NCI-H1930 (cell line): ENCODE data around the gene CHST14.

ENCODE experiments used
- DNase-seq, 2 experiments: peaks; one replicate each; lab custom pipeline; 2025; lab: John Stamatoyannopoulos, UW

The CHST14 gene

DNA sequence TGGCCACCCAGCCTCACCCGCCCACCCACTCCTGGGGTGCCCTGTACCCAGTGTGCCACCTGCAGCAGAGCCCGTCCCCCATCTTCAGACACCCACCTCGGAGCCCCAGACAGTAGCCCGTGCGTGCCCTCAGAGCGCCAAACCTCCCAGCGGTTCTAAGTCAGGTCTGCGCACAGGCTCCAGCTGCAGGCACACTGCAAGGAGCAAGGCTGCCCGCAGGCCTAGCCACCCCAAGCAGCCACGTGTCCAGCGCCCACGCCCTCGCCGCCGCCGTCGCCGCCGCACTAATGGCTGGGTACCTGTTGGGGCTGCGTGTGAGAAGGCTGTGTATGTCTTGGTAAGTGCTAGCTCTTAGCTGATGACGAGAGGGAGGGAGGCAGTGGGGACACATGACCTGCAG is 8.8 kb upstream of the CHST14 start:
- DNase-seq: no peak

DNA sequence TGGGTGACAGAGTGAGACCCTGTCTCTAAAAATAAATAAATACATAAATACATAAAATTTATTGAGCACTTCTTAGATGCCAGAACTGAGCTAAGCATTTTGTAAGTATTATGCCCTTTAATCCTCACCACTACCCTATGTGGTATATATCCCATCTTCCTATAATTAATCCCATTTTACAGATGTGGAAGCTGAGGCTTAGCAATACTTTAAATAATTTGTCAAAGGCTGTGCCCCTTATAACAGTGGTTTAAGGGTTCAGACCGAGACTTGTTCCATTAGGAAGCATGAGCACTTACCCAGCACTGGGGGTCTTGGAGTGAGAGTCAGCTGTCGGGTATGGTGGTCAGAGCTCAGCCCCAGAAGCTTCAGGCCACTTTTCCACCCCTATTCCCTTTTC is 7.5 kb upstream of the CHST14 start:
- no peak for DNase-seq

- no peak for DNase-seq
Observed at GRCh38 chr15:40463886-40464545, 6.8 kb upstream of the CHST14 start.

DNA sequence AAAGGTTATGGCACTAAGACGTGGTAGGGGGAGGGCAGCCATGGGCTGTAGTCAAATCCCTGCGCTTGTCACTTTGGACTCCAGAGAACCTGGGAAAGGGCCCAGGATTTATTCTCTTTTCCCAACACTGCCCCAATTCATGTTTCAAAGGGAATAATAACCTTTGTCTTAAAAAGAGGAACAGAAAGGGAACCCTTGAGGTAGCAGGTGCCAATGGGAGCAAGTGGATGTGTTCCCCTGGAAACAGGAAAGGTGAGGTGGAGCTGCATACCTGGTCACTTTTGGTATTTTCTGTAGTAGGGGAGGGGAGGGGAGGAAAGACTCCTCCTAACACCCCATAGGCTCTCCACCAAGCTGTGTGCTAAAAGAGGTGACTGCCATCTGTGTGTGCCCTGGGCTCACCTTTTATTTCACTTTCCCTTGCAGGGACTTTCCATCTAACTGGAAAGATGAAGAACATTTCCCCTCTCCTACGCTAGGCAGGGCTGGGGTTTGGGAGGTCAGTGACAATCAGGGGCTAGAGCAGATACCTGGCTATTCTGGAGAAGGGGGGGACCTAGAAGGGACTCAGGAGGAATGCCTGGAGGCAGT is 6.1 kb upstream of the CHST14 start:
- DNase-seq: no peak

DNA sequence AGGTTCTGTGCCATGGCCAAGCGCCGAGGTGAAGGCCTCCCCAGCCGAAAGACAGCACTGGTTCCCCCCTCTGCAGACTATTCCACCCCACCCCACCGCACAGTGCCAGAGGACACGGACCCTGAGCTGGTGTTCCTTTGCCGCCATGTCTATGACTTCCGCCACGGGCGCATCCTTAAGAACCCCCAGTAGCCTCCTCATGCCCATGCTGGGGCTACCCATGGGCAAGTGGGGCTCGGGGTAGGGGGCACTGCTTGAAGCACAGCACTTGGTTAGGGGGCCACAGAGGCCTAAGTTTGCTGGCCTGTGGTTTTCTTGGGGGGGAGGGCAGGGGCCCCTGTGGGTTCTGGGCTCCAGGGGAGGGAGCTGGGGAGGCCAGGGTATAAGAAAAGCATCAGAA is 4.8 kb upstream of the CHST14 start:
- DNase-seq: no peak

DNA sequence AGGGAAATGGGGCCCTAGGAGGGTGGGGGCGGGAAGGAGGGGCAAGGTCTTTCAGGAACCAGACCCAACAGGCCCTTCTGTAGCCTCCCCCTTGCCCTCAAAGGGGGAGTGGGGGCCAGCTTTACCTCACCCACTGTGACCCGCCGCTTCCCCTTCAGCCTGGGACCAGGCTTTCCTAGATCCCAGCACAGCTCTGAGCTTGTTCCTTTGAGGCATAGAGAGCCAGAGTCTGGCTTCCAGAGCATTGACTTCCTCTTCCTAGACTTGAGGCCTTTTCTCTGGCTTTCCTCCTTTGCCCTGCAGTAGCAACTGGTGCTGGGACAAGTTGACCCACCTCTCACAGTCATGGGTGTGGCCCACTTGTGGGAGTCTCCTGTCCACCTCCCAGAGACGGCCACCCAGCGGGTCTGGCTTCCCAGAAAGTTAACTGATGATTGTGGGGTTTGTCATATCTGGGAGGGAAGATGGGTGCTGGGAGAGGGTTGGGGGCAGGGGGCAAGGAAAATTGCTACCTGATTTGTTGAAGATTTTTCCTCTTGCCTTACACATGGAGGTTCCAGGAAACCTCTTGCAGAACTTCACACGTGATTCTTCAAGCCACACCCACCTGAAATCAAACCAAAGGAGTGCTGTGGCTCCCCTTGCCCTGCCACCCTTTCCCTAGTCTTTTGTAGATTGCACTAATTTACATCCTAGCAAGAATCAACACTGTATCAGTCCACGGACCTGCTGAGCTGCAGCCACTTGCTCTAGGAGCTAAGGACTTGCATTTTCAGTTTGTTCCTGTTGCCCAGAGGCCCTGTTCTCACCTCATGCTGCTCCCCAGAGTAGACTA is 4.1 kb upstream of the CHST14 start:
- DNase-seq: no peak

DNA sequence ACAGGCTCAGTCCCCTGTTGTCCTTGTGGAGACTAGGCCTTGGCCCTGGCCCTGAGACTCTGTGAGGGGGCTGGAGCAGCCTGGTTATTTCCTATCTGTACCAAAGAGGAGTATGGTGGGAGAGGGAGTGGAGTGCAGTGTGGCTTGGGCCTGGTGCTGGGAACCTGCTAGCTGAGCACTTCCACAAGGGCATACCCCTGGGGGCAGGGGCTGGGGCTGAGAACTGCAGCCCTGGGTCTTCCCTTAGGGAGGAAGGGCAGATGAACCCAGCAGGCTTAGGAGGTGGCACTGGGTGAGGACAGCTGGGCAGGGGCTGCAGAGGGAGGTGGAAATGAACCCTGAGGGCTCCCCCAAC is 3.5 kb upstream of the CHST14 start:
- DNase-seq: no peak

- DNase-seq: no peak
Observed at GRCh38 chr15:40468898-40469331, 1.9 kb upstream of the CHST14 start.

DNA sequence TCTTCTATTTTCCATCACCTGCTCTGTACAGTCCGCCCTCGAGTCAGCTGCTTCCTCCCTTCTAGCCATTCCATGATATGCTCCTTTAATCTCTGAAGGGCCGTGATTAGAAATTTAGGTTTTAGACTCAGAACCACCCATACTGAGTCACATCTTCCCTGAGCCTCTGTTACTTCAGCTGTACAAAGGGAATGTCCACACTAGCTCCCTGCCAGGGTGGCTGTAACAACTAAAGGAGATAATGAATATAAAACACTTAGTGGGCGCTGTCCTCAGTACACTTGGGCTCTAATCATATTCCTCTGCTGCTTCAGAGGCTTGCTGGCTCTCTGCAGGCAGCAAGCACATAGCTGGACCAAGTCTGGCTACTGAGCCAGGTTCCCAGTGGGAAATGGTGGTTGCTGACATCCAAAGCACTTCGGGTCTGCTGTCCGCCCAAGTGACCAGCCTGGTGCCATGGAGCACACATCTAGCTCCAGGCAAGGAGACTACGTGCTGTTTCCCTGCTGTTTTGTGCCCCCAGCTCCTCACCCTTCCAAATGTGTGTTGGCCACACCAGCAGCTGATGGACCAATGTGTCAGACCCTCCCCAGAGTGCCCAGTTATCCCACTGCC is 901 bp upstream of the CHST14 start:
- no peak for DNase-seq

DNA sequence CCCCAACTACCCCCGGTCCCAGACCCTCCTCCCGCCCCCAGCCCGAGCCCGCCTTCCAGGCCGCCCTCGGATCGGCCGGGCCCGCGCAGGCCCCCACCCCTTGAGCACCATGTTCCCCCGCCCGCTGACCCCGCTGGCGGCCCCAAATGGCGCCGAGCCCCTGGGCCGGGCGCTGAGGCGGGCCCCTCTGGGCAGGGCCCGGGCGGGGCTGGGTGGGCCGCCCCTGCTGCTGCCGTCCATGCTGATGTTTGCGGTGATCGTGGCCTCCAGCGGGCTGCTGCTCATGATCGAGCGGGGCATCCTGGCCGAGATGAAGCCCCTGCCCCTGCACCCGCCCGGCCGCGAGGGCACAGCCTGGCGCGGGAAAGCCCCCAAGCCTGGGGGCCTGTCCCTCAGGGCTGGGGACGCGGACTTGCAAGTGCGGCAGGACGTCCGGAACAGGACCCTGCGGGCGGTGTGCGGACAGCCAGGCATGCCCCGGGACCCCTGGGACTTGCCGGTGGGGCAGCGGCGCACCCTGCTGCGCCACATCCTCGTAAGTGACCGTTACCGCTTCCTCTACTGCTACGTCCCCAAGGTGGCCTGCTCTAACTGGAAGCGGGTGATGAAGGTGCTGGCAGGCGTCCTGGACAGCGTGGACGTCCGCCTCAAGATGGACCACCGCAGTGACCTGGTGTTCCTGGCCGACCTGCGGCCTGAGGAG is 472 bp downstream of the CHST14 start:
- no peak for DNase-seq

GRCh38 chr15:40471808-40472150 is 995 bp downstream of the CHST14 start:
- no peak for DNase-seq

- no peak for DNase-seq
Observed at GRCh38 chr15:40472171-40472727, 1.5 kb downstream of the CHST14 start.

DNA sequence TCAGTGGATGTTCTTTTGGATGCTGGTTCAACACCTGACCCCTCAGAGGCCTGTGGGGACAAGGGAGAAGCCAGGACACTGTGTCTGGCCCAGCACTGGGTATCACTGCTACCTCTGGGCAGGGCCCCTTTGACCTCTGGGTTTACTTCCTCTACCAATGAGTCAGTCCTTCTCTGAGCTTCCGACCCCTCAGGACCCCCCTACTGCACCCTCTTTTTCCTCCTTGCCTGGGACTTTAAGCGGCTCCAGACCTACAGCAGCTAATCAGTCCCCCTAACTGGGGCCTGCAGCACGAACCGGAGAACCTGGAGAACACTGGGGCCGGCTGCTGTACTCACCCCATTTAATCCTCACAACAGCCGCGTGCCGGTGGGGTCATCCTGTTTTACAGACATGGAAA is 3.8 kb downstream of the CHST14 start:
- DNase-seq: no peak

GRCh38 chr15:40477642-40478327 is 7.0 kb downstream of the CHST14 start:
- no peak for DNase-seq

GRCh38 chr15:40479024-40479423 is 8.2 kb downstream of the CHST14 start:
- DNase-seq: no peak

GRCh38 chr15:40481341-40482074 is 10.7 kb downstream of the CHST14 start:
- DNase-seq: no peak

DNA sequence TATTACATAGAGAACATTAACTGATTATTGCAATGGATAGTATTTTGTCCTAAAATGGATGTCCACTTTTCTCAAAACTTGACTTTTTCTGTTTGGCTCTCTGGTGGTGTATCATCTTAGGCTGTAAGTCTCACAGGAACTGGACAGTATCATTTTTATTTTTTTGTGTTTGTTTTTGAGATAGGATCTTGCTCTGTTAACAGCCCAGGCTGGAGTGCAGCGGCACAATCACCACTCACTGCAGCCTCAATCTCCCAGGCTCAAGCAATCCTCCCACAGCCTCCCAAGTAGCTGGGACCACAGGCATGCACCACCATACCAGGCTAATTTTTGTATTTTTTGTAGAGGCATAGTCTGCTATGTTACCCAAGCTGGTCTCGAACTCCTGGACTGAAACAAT is 13.1 kb downstream of the CHST14 start:
- DNase-seq: no peak

- no peak for DNase-seq
Observed at GRCh38 chr15:40486066-40486770, 15.4 kb downstream of the CHST14 start.

DNA sequence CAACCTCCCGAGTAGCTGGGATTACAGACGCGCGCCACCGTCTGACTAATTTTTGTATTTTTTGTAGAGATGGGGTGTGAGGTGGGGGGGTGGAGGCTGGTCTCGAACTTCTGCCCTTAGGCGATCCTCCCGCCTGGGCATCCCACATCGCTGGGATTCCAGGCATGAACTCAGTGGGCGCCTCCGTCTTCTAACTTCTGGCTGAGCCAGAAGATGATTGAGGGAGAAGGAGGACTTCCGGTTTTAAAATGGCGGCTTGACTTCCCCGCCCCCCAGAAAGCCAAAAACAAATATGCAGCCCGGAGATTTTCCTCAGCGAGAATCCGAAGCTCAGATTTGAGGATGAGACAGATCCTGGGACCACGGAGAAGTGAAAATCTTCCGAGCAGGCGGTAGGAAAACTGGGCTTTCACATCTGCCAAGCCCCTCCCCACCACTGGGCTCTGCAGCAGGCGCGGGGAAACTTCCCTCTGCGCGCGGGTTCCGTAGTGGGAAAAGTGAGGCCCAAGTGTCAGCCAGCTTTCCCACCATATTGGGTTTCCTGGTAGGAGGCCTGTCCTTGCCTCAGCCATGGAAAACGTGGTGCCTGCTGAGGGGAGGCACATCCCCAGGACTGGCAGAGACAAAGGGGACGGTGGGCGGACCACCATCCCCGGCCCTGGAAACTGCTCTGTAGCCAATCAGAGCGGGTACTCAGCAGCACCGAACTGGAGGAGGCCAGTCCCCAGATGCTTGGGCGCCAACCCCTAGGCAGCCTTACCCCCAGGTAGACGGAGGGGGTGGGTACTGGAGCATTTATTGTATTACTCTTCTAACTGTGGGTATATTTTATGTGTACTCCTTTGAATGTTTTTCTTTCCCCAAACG is 17.3 kb downstream of the CHST14 start:
- DNase-seq: no peak
